Esophagus muscularis mucosa (tissue), 4 donors: ENCODE data around the gene ACCS. TPM values are rescaled to one million over a fixed set of nuclear protein-coding genes. Genes with fewer than 3 reads are reported as not detected.

ENCODE experiments used
- DNase-seq: peaks from one replicate; pipeline ENCODE4 v3.0.0-alpha.2; 2017; ENCODE audit errors: extremely low spot score
- H3K27ac ChIP-seq, 4 donors: fragments of 200-600 bp; sonication (generic); replicated peaks in 1 of 4; 1 replicate in 3 of 4; 2 replicates in 1 of 4; pipeline ENCODE4 v1.5.1; 2016 to 2019; ENCODE audit warnings: mild to moderate bottlenecking in 1 of 4
- H3K27me3 ChIP-seq, 4 donors: fragments of 200-600 bp; sonication (generic); one replicate each; pipeline versions ENCODE4 v1.5.1 to v1.6.0; 2016 to 2019
- H3K36me3 ChIP-seq, 4 donors: fragments of 200-600 bp; sonication (generic); one replicate each; pipeline ENCODE4 v1.5.1; 2016 to 2019
- H3K4me1 ChIP-seq, 4 donors: fragments of 200-600 bp; sonication (generic); one replicate each; pipeline ENCODE4 v1.5.1; 2016 to 2019
- H3K4me3 ChIP-seq, 4 donors: fragments of 200-600 bp; sonication (generic); 1 replicate in 2 of 4; 2 replicates in 2 of 4; pipeline ENCODE4 v1.5.1; 2016 to 2019; ENCODE audit warnings: mild to moderate bottlenecking in 4 of 4, moderate library complexity in 1 of 4
- H3K9me3 ChIP-seq, 4 donors: fragments of 200-600 bp; sonication (generic); 1 replicate in 3 of 4; 2 replicates in 1 of 4; pipeline ENCODE4 v1.5.1; 2016 to 2019
- CTCF ChIP-seq, 3 experiments: fragments of 200-600 bp in 2 of 3; fragments of 450-650 bp in 1 of 3; sonication (generic) in 2 of 3; IDR thresholded peaks; one replicate each; pipeline ENCODE4 v1.5.1; 2017 to 2019; ENCODE audit warnings: antibody characterized with exemption in 3 of 3, mild to moderate bottlenecking in 2 of 3, moderate library complexity in 1 of 3
- EP300 ChIP-seq: sonication (generic); formaldehyde crosslinking; IDR thresholded peaks from one replicate; pipeline ENCODE4 v1.6.1; 2017; ENCODE audit warnings: antibody characterized with exemption
- POLR2A ChIP-seq: fragments of 450-650 bp; IDR thresholded peaks from one replicate; pipeline ENCODE4 v1.6.1; 2017; ENCODE audit warnings: antibody characterized with exemption, moderate library complexity, mild to moderate bottlenecking, low read depth
- POLR2AphosphoS5 ChIP-seq, 2 donors: sonication (generic); formaldehyde crosslinking; IDR thresholded peaks; one replicate each; pipeline ENCODE4 v1.6.1; 2017; ENCODE audit warnings: antibody characterized with exemption in 2 of 2
- WGBS: methylation state at CpG from one replicate; pipeline ENCODE4 v1.1.5; 2018; 5-methylcytosine and 5-hydroxymethylcytosine counted together
- intact Hi-C: fragments of 100-400 bp; cut with DNase I; formaldehyde crosslinking; loops from one replicate; pipeline ENCODE4 v1.15.1; 2023
- total RNA-seq, 4 donors: library from RNA; depleted of rRNA; stranded (reverse); fragments of >200 nt; gene quantifications; one replicate each; pipeline versions ENCODE4 v1.1.0 to v1.2.1, GENCODE V29; 2016

Gene ACCS
- total RNA-seq, 4 donors from 2014 or later, result 8.0 to 19.1 (median 13.5) TPM

- Histone ChIP-seq H3K4me1 (no peaks in the 10 kb centered on the region), H3K4me3 (no peak overlapping the region), H3K27me3 (no peaks in the 10 kb centered on the region), H3K36me3 (peaks cover 0 to 77% (median 42%) of the 10 kb centered on the region in 4 donors), H3K27ac (no peak overlapping the region), H3K9me3 (no peaks in the 10 kb centered on the region)
- intact Hi-C loops, result no loop called here
- no peak for DNase-seq
- WGBS, result 84% methylated on average over 3 of the region's 9 CpGs
- TF ChIP-seq CTCF (IDR thresholded peaks at IDR 0.05) (no peak), POLR2AphosphoS5 (IDR thresholded peaks at IDR 0.05) (no peak), EP300 (no peak), POLR2A (no peak)
Observed at GRCh38 chr11:44080951-44081350, 14.9 kb downstream of the ACCS start.

- Histone ChIP-seq H3K9me3 (no peaks in the 10 kb centered on the region), H3K4me3 (no peak overlapping the region), H3K27ac (no peak overlapping the region), H3K27me3 (no peaks in the 10 kb centered on the region), H3K36me3 (peaks cover 0 to 70% (median 36%) of the 10 kb centered on the region in 4 donors), H3K4me1 (no peaks in the 10 kb centered on the region)
- DNase-seq, result no peak
- intact Hi-C loops, result no loop called here
- 95% methylated on average over 4 of the region's 4 CpGs for WGBS
- TF ChIP-seq POLR2AphosphoS5 (IDR thresholded peaks at IDR 0.05) (no peak), POLR2A (no peak), EP300 (no peak), CTCF (IDR thresholded peaks at IDR 0.05) (no peak)
Observed at GRCh38 chr11:44082645-44083044, 16.6 kb downstream of the ACCS start.

GRCh38 chr11:44083433-44083832 is 17.4 kb downstream of the ACCS start:
- intact Hi-C loops, result no loop called here
- no peak overlapping the region for H3K27ac ChIP-seq
- H3K4me1 ChIP-seq, result no peaks in the 10 kb centered on the region
- peaks cover 0 to 62% (median 31%) of the 10 kb centered on the region in 4 donors for H3K36me3 ChIP-seq
- H3K4me3 ChIP-seq, result no peak overlapping the region
- TF ChIP-seq POLR2A (no peak), POLR2AphosphoS5 (IDR thresholded peaks at IDR 0.05) (no peak), EP300 (no peak)
- no peaks in the 10 kb centered on the region for H3K9me3 ChIP-seq
- WGBS, result 94% methylated on average over 10 of the region's 10 CpGs
- no peaks in the 10 kb centered on the region for H3K27me3 ChIP-seq
- DNase-seq, result no peak

GRCh38 chr11:44083906-44084305 is 17.8 kb downstream of the ACCS start:
- Histone ChIP-seq H3K9me3 (no peaks in the 10 kb centered on the region), H3K4me1 (no peaks in the 10 kb centered on the region), H3K27ac (no peak overlapping the region), H3K4me3 (no peak overlapping the region), H3K36me3 (peaks cover 0 to 58% (median 26%) of the 10 kb centered on the region in 4 donors), H3K27me3 (no peaks in the 10 kb centered on the region)
- DNase-seq, result no peak
- intact Hi-C loops, result no loop called here
- TF ChIP-seq EP300 (no peak), CTCF (IDR thresholded peaks at IDR 0.05) (no peak)
- WGBS, result 68% methylated on average over 5 of the region's 5 CpGs

- no peak for DNase-seq
- Histone ChIP-seq H3K36me3 (peaks cover 0 to 46% (median 20%) of the 10 kb centered on the region in 4 donors), H3K9me3 (no peaks in the 10 kb centered on the region), H3K4me1 (no peaks in the 10 kb centered on the region), H3K27me3 (no peaks in the 10 kb centered on the region), H3K27ac (no peak overlapping the region), H3K4me3 (no peak overlapping the region)
- WGBS, result 100% methylated on average over 1 of the region's 1 CpG
- intact Hi-C loops, result no loop called here
- TF ChIP-seq POLR2AphosphoS5 (IDR thresholded peaks at IDR 0.05) (no peak), CTCF (IDR thresholded peaks at IDR 0.05) (no peak), EP300 (no peak), POLR2A (no peak)
Observed at GRCh38 chr11:44085330-44085729, 19.3 kb downstream of the ACCS start.
